GM19463 (cell line): Measurements from ENCODE around the gene ASS1.
"Not testable (repeated sequence)": the region's sequence is repeated elsewhere in the genome, so short reads cannot be mapped to it uniquely, and the experiment has no call there.

Source experiments
- ATAC-seq: cut with Tn5 transposase; IDR thresholded peaks from one replicate; pipeline ENCODE4 v1.9.1; 2021; ENCODE audit warnings: mild to moderate bottlenecking, moderate library complexity; ENCODE audit not compliant: unreplicated experiment

The ASS1 gene

DNA sequence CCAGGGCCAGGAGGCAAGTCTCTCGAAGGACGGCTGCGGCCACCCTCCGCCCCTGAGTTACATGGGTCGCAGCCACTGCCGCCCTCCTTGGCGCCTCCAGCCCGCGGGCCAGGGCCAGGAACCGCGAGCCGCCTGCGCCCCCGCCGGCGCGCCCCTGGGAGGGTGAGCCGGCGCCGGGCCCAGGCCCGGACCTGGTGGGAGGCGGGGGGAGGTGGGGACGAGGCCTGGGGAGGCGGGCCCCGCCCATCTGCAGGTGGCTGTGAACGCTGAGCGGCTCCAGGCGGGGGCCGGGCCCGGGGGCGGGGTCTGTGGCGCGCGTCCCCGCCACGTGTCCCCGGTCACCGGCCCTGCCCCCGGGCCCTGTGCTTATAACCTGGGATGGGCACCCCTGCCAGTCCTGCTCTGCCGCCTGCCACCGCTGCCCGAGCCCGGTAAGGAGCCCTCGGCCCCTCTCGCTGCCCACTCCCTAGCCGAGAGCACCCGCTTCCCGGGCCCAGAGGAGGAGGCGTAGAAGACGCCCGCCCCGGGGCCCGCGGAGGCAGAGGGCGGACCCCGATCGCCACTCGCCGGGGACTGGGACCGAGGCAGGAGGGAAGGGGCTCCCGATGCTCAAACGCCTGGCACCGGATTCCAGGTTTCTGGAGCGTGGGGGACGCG, at the start of gene ASS1:
TSS of gene ASS1 (plus strand) at position 397 of the 657 bp plus-strand sequence. CDS start 7,268 bp downstream, outside the sequence.
- no peak for ATAC-seq

DNA sequence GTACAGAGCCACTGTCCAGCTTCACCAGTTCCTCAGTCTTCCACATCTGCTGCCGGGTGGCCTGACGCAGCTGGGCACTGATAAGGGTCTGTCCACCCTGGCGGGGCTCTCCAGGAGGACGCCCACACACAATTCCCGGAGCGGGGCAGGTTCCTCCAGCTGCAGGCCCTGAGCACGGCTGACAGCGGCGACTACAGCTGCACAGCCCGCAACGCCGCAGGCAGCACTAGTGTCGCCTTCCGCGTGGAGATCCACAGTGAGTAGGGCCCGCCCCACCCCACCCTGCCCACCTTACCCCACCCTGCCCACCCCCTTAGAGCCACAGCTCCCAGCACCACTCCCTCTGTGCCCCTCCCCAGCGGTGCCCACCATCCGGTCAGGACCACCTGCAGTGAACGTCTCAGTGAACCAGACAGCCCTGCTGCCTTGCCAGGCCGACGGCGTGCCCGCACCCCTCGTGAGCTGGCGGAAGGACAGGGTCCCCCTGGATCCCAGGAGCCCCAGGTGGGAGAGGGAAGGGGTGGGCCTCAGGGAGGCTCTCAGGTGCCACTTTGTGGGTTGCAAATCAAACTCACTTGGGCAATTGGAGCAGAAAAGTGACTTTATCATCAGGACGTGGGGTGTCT, 48.8 kb upstream of the ASS1 start:
- ATAC-seq, result no peak

DNA sequence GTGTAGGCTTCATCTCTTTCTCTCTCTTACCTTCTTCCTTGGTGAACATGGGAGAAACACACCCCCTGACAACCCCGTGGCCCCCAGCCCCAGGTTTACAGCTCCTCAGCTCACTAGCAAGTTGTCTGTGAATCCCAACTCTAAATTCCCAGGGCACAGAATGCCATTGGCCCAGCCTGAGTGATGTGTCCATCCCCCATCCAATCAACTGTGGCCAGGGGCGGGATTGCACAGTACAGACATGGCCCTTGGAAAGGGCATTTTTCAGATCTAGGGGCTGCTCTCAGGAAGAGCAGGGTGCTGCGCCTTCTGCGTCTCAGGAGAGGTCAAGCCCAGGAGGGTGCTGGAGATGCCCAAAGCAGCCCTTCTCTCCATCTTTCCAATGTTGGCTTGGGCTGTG, 48.2 kb upstream of the ASS1 start:
- ATAC-seq, result no peak

DNA sequence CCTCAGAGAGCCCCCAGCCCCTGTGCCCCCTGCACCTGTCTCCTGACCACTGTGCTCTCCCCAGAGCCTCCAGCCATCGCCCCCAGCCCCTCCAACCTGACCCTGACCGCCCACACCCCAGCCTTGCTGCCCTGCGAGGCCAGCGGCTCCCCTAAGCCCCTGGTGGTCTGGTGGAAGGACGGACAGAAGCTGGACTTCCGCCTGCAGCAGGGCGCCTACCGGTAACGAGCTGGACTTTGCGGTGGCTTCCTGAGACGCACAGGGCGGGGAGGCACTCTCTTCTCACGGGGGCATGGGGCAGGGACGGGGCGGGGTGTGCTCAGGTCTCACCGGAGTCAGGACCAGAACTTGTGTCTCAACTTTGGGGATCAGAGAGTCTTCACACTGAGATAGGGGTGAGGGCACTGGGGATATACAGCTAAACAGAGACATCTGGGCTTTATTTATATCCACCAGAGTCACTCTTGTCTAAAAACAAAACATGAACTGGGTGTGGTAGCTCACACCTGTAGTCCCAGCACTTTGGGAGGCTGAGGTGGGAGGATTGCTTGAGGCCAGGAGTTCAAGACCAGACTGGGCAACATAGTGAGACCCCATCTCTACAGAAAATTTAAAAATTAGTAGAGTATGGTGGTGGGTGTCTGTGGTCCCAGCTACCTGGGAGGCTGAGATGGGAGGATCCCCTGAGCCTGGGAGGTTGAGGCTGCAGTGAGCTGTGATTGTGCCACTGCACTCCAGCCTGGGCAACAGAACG, 46.1 kb upstream of the ASS1 start:
- ATAC-seq, result no peak

DNA sequence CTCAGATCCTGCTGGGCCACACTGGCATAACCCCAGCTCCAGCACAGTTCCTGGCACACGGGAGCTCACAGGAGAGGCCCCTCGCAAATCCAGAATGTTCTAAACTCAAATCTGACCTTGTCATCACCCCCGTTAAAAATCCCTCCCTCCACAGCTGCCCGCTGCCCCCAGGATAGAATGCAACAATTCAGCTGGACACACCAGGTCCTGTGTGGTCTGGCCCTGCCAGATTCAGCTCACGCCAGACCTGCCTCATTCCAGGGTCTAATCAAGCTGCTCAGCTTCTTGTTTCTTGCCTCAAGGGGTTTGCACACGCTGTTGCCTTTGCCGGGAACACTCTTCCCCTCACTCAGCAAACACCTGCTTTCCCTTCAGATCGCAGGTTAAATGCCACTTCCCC, 45.0 kb upstream of the ASS1 start:
- ATAC-seq, result no peak

DNA sequence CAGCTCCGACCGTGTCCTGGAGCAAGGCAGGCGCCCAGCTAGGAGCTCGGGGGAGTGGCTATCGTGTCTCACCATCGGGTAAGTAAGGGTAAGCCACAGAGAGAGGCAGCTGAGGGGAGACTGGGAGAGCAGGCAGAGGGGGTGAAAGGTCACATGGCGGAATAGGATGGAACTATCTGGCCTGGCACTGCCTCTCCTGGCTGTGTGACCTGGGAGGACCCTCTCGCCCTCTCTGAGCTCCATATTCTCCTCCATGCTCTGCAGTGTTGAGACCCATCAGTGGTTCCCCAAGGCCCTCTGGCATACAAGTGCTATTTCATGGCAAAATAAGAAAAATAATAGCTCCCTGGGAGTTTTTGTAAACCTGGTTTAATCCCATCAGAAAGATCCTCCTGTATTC, 43.9 kb upstream of the ASS1 start:
- no peak for ATAC-seq

DNA sequence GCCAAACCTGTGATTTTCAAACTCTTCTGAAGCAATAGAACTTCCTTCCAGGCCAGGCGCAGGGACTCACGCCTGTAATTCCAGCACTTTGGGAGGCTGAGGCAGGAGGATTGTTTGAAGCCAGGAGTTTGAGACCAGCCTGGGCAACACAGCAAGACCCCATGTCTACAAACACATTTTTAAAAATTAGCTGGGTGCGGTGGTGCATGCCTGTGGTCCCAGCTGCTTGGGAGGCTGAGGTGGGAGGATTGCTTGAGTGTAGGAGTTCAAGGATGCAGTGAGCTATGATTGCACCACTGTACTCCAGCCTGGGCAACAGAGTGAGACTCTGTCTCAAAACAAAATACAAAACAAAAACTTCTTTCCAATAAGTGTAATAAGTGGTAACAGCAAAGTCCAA, 43.0 kb upstream of the ASS1 start:
- ATAC-seq, result not testable (repeated sequence)

DNA sequence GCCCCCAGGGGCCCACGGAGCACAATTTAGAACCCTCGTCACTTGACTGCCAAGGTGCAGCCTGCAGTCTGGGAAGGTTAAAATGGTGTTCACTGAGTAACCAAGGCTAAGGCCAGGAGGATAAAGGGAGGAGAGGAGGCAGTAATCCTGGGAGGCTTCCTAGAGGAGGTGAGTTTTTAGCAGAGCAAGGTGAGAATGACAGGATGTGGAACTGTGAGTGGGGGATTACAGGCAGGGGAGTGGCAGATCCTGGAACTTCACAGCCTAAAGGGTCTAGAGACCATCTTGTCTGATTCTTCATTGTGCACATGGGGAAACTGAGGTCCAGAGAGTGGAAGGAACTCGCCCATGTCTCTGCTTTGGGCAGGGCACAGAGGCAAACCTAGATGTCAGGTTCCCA, 42.5 kb upstream of the ASS1 start:
- ATAC-seq, result no peak

DNA sequence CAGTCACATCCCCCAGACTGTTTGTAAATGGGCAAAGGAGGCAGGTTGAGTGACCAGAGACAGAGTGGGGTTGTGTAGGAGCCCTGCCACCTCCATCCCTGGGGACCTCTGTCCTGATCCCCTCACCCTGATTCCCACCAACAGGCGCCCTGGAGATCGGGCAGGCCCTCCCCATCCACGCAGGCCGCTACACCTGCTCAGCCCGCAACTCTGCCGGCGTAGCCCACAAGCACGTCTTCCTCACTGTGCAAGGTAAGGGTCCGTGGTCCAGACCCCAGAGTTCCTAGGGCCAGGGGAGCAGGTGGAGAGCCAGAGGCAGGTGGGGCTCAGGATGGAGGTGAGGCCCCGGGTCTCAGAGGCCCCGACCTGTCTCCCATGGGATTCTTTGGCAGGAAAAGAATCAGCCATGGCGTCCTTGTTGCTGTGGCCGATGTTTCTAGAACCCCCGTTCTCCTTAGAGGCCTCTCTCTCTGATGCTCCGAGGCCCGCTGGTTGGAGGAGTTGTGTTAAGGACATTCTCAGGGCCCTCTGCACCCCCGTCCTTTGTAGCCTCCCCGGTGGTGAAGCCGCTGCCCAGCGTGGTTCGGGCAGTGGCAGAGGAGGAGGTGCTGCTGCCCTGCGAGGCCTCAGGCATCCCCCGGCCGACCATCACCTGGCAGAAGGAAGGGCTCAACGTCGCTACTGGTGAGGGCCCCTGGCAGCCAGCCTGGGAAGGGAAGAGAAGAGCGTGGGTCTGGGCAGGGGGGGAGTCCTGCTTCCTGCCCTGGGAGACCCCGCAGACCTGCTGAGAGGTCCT, 41.9 kb upstream of the ASS1 start:
- no peak for ATAC-seq

DNA sequence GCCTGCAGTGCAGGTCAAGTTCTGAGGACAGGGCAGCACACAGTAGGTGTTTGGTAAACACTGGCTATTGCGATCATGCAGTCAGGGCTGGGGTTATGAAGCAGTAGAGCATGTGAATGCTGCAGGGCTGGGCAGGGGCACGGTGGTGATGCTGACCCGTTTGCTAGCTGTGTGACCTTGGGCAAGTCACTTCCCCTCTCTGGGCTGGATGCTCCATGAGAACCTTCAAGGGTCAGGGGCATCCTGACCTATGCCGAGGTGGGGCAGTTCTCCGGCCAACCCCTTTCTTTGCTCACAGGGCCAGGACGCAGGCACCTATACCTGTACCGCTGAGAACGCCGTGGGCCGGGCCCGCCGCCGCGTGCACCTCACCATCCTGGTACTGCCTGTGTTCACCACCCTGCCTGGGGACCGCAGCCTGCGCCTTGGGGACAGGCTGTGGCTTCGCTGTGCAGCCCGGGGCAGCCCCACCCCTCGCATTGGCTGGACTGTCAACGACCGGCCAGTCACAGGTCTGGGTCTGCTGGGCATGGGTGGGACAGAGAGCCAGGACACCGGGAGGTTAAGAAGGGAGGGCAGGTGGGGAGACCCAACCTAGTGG, 39.0 kb upstream of the ASS1 start:
- no peak for ATAC-seq

DNA sequence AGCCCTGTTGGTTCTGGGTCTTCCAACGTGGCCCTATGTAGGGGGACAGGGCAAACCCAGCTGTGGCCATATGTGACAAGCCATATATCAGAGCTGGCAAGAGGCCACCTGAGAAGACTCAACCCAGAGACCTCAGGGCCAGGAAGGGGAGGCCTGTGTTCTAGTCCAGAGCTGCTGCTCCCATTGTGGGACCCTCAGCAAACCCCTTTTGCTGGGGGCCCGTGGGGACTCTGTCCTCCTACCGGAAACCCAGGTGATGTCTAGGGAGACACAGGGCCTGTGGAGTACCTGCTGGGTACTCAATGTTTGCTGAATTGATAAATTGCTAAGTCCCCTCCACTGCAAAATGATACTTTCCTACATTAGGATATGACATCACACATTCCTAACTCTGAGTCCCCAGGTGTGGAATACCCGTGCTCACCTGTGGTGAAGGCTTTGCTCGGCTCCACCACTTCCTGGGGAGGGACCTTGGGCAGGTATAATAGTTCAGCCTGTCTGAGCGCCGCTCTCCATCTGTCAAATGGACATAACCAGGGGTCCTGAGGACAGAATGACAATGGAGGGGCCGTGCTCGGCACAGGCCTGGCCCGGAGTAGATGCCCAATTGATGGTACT, 38.4 kb upstream of the ASS1 start:
- ATAC-seq, result no peak

DNA sequence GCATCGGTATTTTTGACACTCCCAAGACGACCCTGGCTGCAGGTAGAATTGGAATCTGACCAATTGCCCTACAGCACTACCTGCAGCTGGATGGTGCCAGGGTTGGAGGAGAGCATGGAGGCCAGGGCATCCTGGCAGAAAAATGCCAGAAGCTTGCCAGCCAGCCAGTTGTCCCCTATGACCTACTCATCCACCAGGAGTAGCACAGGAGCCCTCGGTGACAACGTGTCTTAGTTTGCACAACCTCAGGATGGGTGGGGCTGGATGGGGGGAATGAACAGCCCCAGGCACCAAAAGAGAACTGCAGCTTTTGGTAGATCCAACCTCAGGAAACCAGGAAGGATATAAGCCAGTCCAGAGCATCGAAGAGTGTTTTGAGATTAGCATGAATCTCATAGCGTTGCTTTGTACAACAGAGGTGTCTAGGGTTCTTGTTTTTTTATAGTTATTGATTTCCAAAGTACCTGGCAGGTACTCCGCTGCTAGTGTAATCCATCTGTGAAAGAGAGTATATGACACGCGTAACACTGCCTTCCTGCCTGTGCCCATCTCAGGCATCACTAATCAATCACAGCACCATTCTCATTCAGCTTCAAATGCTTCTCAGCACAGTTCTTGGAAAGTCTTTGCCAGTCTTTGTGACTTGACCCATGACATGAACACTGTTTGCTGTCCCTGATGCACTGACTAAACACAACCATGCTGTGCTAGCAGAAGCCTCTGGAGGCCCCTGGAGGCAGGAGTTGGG, 36.7 kb upstream of the ASS1 start:
- ATAC-seq, result no peak

DNA sequence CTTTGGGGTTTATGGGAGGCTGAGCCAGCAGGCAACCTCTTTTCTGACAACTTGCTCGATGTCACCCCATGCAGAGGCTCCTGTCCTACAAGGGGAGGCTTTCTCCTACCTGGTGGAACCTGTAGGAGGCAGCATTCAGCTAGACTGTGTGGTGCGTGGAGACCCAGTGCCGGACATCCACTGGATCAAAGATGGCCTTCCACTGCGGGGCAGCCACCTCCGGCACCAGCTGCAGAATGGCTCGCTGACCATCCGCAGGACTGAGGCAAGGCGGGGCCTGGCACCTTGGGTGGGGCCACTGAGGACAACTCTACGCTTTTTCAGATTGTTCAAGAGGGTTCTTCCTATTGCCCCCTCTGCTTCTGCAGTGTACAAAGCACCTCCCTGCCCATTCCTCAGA, 36.1 kb upstream of the ASS1 start:
- no peak for ATAC-seq

DNA sequence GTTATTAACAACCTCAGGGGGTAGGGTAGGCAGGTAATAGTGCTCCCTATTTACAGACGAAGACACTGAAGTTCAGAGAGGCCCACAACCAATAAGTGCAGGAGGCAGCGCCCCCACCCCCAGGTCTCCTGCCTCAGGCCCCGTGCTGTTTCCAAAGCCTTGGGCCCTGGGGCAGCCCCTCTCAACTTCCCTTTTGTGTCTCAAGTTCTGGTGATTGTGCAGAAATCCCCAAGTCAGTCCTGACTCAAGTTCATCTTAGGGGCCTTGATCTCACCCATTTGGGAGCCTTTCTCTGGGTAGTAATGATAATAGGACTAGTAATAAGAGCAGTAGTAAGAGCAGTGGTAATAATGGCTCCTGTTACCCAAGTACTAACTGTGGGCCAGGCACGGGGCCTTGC, 35.5 kb upstream of the ASS1 start:
- no peak for ATAC-seq

DNA sequence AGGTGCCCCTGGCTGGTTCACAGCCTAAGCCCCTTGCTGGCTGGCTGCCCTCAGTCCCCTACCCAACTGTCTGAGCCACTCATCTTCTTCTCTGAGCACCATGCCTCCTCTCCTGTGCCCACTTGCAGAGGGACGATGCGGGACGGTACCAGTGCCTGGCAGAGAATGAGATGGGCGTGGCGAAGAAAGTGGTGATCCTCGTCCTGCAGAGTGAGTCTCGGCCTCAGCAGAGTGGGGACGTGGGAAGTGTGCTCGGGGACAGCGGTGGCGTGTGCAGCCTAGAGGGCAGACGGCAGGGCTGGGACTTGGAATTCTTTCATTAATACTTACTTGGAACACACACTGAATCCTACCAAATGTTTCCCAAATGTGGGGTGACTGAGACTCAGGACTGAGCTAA, 34.3 kb upstream of the ASS1 start:
- no peak for ATAC-seq

DNA sequence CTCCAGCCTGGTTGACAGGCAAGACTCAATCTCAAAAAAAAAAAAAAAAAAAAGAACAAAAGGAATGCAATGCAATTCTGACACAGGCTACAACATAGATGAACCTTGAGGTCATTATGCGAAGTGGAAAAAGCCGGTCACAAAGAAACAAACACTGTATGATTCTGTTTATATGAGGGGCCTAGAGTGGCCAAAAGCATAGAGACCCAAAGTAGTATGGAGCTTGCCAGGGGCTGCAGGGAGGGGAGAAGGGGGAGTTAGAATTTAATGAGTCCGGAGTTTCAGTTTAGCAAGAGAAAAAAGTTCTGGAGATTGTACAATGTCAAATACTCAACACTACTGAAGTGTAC, 33.2 kb upstream of the ASS1 start:
- ATAC-seq, result no peak

DNA sequence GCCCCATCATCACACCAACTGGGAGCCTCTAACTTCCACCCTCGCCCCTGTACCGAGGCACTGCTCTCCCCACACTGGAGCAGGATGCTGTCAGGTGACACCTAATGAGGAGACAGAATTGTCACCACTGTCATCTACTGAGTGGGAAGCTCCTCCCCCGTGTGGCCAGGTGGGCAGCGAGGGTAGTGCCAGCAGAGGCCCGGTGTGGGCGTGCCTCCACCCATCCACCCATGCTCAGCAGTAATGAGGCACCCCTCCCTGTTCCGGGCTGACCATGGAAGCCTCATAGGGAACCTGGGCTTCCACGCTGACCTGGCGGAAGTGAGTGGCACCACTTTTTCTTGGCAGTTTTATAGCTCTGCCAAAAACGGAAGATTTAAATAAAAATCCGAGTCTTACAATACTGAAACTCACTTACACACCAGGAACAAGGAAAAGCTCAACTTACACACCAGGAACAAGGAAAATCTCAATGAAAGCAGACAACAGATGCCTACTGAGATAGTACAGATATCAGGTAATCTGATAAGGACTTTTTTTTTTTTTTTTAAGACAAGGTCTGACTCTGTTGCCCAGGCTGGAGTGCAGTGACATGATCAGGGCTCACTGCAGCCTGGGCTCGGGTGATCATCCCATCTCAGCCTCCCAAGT, 30.6 kb upstream of the ASS1 start:
- ATAC-seq, result no peak

DNA sequence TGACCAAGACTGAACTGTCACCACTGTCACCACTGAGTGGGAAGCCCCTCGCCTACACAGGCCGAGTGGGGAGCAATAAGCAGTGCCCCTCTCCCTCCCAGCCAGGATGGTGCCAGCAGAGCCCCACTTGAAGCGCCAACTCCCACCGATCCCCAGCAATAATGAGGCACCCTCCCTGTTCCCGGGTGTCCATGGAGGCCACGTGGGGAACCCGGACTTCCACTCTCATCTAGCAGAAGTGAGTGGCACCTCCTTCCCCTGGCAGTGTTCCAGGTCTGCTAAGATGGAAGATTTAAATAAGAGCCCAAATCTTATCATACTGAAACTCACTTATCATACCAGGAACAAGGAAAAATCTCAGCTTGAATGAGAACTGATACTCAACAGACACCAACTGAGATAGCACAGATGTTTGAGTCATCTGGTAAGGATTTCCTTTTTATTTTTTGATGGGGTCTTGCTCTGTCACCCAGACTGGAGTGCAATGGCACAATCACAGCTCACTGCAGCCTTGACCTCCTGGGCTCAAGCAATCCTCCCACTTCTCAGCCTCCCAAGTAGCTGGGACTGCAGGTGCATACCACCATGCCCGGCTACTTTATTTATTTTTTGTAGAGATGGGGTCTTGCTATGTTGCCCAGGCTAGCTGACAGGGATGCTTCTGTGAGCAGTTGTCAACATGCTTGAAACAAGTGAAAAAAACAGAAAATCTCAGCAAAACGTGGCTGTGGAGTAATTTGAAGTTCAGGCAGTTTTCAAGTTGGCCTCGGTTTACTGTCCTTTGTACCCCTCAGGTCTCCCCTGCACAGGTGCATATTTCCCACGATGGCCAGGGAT, 29.6 kb upstream of the ASS1 start:
- ATAC-seq, result no peak

DNA sequence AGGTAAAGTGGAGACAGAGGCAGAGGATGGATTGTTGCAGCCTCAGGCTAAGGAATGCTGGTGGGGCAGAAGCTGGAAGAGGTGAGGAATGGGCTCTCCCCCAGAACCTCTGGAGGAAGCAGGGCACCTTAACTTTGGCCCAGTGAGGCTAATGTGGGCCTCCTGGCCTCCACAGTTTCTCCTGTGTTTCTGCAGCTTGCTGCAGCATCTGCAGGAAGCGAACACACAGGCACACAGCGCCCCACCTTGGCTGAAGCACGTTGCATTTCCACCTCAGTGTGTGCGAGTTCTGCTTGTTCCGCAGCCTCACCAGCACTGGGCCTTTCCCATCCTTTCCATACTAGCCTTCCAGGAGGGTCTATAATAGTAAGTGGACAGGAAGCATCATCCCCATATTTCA, 27.2 kb upstream of the ASS1 start:
- no peak for ATAC-seq
